HepG2 (cell line): Measurements from ENCODE around the gene CDK5RAP2. TPM values are rescaled to one million over a fixed set of nuclear protein-coding genes. Genes with fewer than 3 reads are reported as not detected.

Experiments
- ATAC-seq: fragments of 200-7000 bp; cut with Tn5 transposase; 3 replicates; pipeline ENCODE4 v1.9.1; 2020; ENCODE audit warnings: mild to moderate bottlenecking, moderate library complexity
- BruUV-seq: library from RNA; stranded (reverse); fragments of 400-500 nt; replicated peaks from 2 replicates; lab custom pipeline; 2021; lab: Mats Ljungman, UMichigan
- CTCF ChIA-PET: fragments of 300-600 bp; formaldehyde crosslinking; extraction: SDS; loops from one replicate; lab custom pipeline; 2021; ENCODE audit warnings: low total read pairs, inconsistent platforms, low intra/inter-chr PET ratio; lab: Yijun Ruan, JAX
- POLR2A ChIA-PET: fragments of 350-600 bp; sonication (Branson Sonifier 250); formaldehyde crosslinking; loops from one replicate; lab custom pipeline; 2020; ENCODE audit warnings: antibody characterized with exemption, inconsistent platforms; lab: Yijun Ruan, JAX
- DNase-seq: peaks from one replicate; pipeline ENCODE4 v3.0.0-alpha.2; 2015; ENCODE audit warnings: low spot score
- FAIRE-seq: peaks from 3 replicates; lab custom pipeline; 2011; peaks lifted over from hg19 to GRCh38; lab: Jason Lieb, UNC
- H2AFZ ChIP-seq: one replicate; pipeline ENCODE4 v1.6.1; 2011; ENCODE audit warnings: low read length, inconsistent platforms
- H3K27ac ChIP-seq: fragments of 300-600 bp; 3 replicates; pipeline ENCODE4 v1.8.0; 2011; ENCODE audit warnings: mixed run types, mild to moderate bottlenecking, mixed read lengths, low read length, inconsistent platforms; ENCODE audit not compliant: insufficient read depth; ENCODE audit errors: extremely low read length
- H3K27me3 ChIP-seq, 2 experiments: fragments of 200-600 bp in 1 of 2; 2 replicates in 1 of 2; 3 replicates in 1 of 2; pipeline versions ENCODE4 v1.6.0 to v1.8.0; 2011; ENCODE audit warnings: low read length in 2 of 2, mild to moderate bottlenecking in 2 of 2, moderate library complexity in 2 of 2, inconsistent platforms in 1 of 2; ENCODE audit not compliant: insufficient read depth in 2 of 2, control insufficient read depth in 1 of 2
- H3K36me3 ChIP-seq, 2 experiments: fragments of 200-600 bp in 1 of 2; replicated peaks in 1 of 2; 2 replicates in 1 of 2; 3 replicates in 1 of 2; pipeline versions ENCODE4 v1.5.1 to v1.8.0; 2011; ENCODE audit warnings: low read length in 2 of 2, inconsistent platforms in 1 of 2; ENCODE audit not compliant: insufficient read depth in 2 of 2, control insufficient read depth in 1 of 2
- H3K4me1 ChIP-seq: 2 replicates; pipeline ENCODE4 v1.5.1; 2012; ENCODE audit warnings: low read length, inconsistent platforms; ENCODE audit not compliant: insufficient read depth
- H3K4me2 ChIP-seq: 2 replicates; pipeline ENCODE4 v1.6.0; 2011; ENCODE audit warnings: low read depth, low read length, inconsistent platforms
- H3K4me3 ChIP-seq, 3 experiments: fragments of 200-600 bp in 1 of 3; sonication (generic), shearing (Covaris generic) in 1 of 3; replicated peaks in 1 of 3; 2 replicates each; pipeline ENCODE4 v1.5.1; 2011 to 2016; ENCODE audit warnings: low read length in 3 of 3, inconsistent platforms in 2 of 3, low read depth in 2 of 3, mild to moderate bottlenecking in 2 of 3, control low read depth in 1 of 3, mixed read lengths in 1 of 3; ENCODE audit not compliant: insufficient read depth in 1 of 3
- H3K79me2 ChIP-seq: one replicate; pipeline ENCODE4 v1.6.1; 2011; ENCODE audit warnings: low read length, inconsistent platforms; ENCODE audit not compliant: insufficient read depth
- H3K9ac ChIP-seq: 2 replicates; pipeline ENCODE4 v1.6.0; 2011; ENCODE audit warnings: mild to moderate bottlenecking, low read depth, low read length, inconsistent platforms; ENCODE audit not compliant: insufficient read depth
- H3K9me3 ChIP-seq: 2 replicates; pipeline ENCODE4 v1.5.1; 2012; ENCODE audit warnings: mild to moderate bottlenecking, low read length
- H4K20me1 ChIP-seq: 2 replicates; pipeline ENCODE4 v1.6.0; 2011; ENCODE audit warnings: inconsistent platforms, mild to moderate bottlenecking, low read length, moderate library complexity; ENCODE audit not compliant: insufficient read depth
- CCAR2 ChIP-seq: fragments of 200-400 bp; formaldehyde crosslinking; optimal IDR thresholded peaks from 2 replicates; pipeline ENCODE3; 2018; ENCODE audit warnings: low read depth, mild to moderate bottlenecking, low read length, moderate library complexity
- CHD4 ChIP-seq: fragments of 200-600 bp; sonication (generic); IDR thresholded peaks from 2 replicates; pipeline ENCODE4 v1.7.0; 2017; ENCODE audit warnings: mild to moderate bottlenecking, low read length, borderline replicate concordance
- ELK4 ChIP-seq: sonication (generic); formaldehyde crosslinking; IDR thresholded peaks from 2 replicates; pipeline ENCODE4 v1.9.0; 2021; ENCODE audit warnings: missing genetic modification reagents, borderline replicate concordance
- FUBP1 ChIP-seq: sonication (generic); formaldehyde crosslinking; IDR thresholded peaks from 2 replicates; pipeline ENCODE4 v1.5.1; 2020; ENCODE audit warnings: missing genetic modification reagents, mild to moderate bottlenecking, borderline replicate concordance
- HOXA3 ChIP-seq: sonication (generic); formaldehyde crosslinking; IDR thresholded peaks from 2 replicates; pipeline ENCODE4 v1.5.0; 2020; ENCODE audit warnings: missing genetic modification reagents
- KLF9 ChIP-seq: IDR thresholded peaks from 2 replicates; pipeline ENCODE4 v1.6.1; 2016; ENCODE audit warnings: low read depth
- KMT2B ChIP-seq: IDR thresholded peaks from 2 replicates; pipeline ENCODE4 v1.6.1; 2016; ENCODE audit warnings: missing genetic modification reagents, missing compliant biosample characterization
- PITX1 ChIP-seq: sonication (generic); formaldehyde crosslinking; IDR thresholded peaks from 2 replicates; pipeline ENCODE4 v1.5.1; 2020; ENCODE audit warnings: mild to moderate bottlenecking, missing genetic modification reagents
- ZBTB21 ChIP-seq: sonication (generic); formaldehyde crosslinking; IDR thresholded peaks from 2 replicates; pipeline ENCODE4 v1.4.0; 2020; ENCODE audit warnings: missing genetic modification reagents
- ZFAT ChIP-seq: sonication (generic); formaldehyde crosslinking; conservative IDR thresholded peaks from 2 replicates; pipeline ENCODE4 v1.8.1; 2023; ENCODE audit warnings: missing genetic modification reagents, inconsistent platforms
- ZNF256 ChIP-seq: sonication (generic); formaldehyde crosslinking; conservative IDR thresholded peaks from 2 replicates; pipeline ENCODE4 v1.4.0; 2020; ENCODE audit warnings: missing genetic modification reagents
- ZNF484 ChIP-seq: sonication (generic); formaldehyde crosslinking; IDR thresholded peaks from 2 replicates; pipeline ENCODE4 v1.5.1; 2020; ENCODE audit warnings: mild to moderate bottlenecking, low read depth, missing genetic modification reagents, borderline replicate concordance
- ZNF510 ChIP-seq: sonication (generic); formaldehyde crosslinking; IDR thresholded peaks from 2 replicates; pipeline ENCODE4 v1.4.0; 2020; ENCODE audit warnings: low read depth, mild to moderate bottlenecking, missing genetic modification reagents
- ZNF615 ChIP-seq: sonication (generic); formaldehyde crosslinking; IDR thresholded peaks from 2 replicates; pipeline ENCODE4 v1.5.0; 2020; ENCODE audit warnings: mild to moderate bottlenecking, missing genetic modification reagents, borderline replicate concordance
- ZNF678 ChIP-seq: sonication (generic); formaldehyde crosslinking; IDR thresholded peaks from 2 replicates; pipeline ENCODE4 v1.4.0; 2020; ENCODE audit warnings: mild to moderate bottlenecking, missing genetic modification reagents
- ZNF768 ChIP-seq: sonication (generic); formaldehyde crosslinking; IDR thresholded peaks from 2 replicates; pipeline ENCODE4 v1.4.0; 2020; ENCODE audit warnings: missing genetic modification reagents
- ZNF776 ChIP-seq: sonication (generic); formaldehyde crosslinking; IDR thresholded peaks from 2 replicates; pipeline ENCODE4 v1.4.0; 2020; ENCODE audit warnings: mild to moderate bottlenecking, missing genetic modification reagents
- WGBS: methylation state at CpG from one replicate; pipeline ENCODE4 v1.1.6; 2017; ENCODE audit warnings: low lambda C conversion rate; 5-methylcytosine and 5-hydroxymethylcytosine counted together
- in situ Hi-C: cut with HindIII; loops from 2 replicates; pipeline ENCODE4 v1.10.0; 2017; ENCODE audit warnings: low pct_unique_long_range_greater_than_20kb; ENCODE audit not compliant: extremely low pct_ligation_motif_present
- intact Hi-C: fragments of 100-400 bp; cut with micrococcal nuclease; formaldehyde crosslinking; loops from one replicate; pipeline ENCODE4 v1.10.0; 2022; ENCODE audit not compliant: unreplicated experiment
- polyA plus RNA-seq, 8 experiments: library from polyadenylated mRNA; depleted of rRNA in 3 of 8; stranded (reverse) in 7 of 8; unstranded in 1 of 8; fragments of >200 nt; fragmentation: Illumina TruSeq in 4 of 8; extraction: Trizol in 4 of 8; gene quantifications; 2 replicates each; pipeline versions ENCODE4 v1.2.1 to v1.2.3, GENCODE V29; 2011 to 2016; ENCODE audit warnings: low read depth in 4 of 8, missing spikeins in 1 of 8, mixed read lengths in 1 of 8; ENCODE audit not compliant: insufficient read depth in 1 of 8
- total RNA-seq, 5 experiments: library from RNA; depleted of rRNA; stranded (reverse); fragments of >200 nt; fragmentation: Illumina TruSeq; extraction: Trizol; gene quantifications; 2 replicates each; pipeline ENCODE4 v1.2.3, GENCODE V29; 2016; ENCODE audit warnings: low read depth in 1 of 5

CDK5RAP2 gene
- total and polyA plus RNA-seq, 2 of the 13 experiments (the other 11 are each of a cell fraction or from before 2014, with no cell fraction given): 31.8 to 42.2 TPM

GRCh38 chr9:120484162-120484561 lies 95.8 kb downstream of the CDK5RAP2 start (continued):
- TF ChIP-seq ELK4 (no peak), ZNF776 (CRISPR knock-in tag) (no peak), KMT2B (CRISPR knock-in tag) (no peak), KLF9 (CRISPR knock-in tag) (no peak), CCAR2 (no peak)

- TF ChIP-seq ZNF484 (CRISPR knock-in tag): no peak
- no peak for TF ChIP-seq ZNF510 (CRISPR knock-in tag)
- no peak for TF ChIP-seq ZNF256 (CRISPR knock-in tag)
- TF ChIP-seq ZFAT (CRISPR knock-in tag): no peak
- no peak for TF ChIP-seq ZBTB21 (CRISPR knock-in tag)
- no peak for TF ChIP-seq HOXA3
- TF ChIP-seq ZNF678 (CRISPR knock-in tag): no peak
- TF ChIP-seq CHD4: no peak
- no peak for TF ChIP-seq ZNF615 (CRISPR knock-in tag)
- no peak for TF ChIP-seq PITX1 (CRISPR knock-in tag)
- no peak for TF ChIP-seq FUBP1 (CRISPR knock-in tag)
- TF ChIP-seq ZNF768 (CRISPR knock-in tag): no peak
- TF ChIP-seq CCAR2: no peak
- ATAC-seq (no peak), DNase-seq (no peak), FAIRE-seq (no peak)
- Histone ChIP-seq H2AFZ (no peak overlapping the region), H3K9ac (no peak overlapping the region), H3K4me3 (no peak overlapping the region), H3K4me1 (peaks cover 22% of the 10 kb centered on the region), H3K36me3 (peaks cover 22 to 78% of the 10 kb centered on the region in 2 experiments), H3K27ac (no peak overlapping the region), H3K27me3 (no peaks in the 10 kb centered on the region), H3K9me3 (no peaks in the 10 kb centered on the region), H3K4me2 (no peak overlapping the region), H3K79me2 (peaks cover 4% of the 10 kb centered on the region), H4K20me1 (no peaks in the 10 kb centered on the region)
- in situ Hi-C loops: no loop called here
- no TSS peak for BruUV-seq
- ChIA-PET CTCF (no interaction called here), POLR2A (no interaction called here)
- 97% methylated on average over 9 of the region's 9 CpGs for WGBS
- intact Hi-C loops: no loop called here
Observed at GRCh38 chr9:120482424-120483186, 97.4 kb downstream of the CDK5RAP2 start.
